Measurements from ENCODE around the gene PROM1.

PROM1 gene

GRCh38 chr4:16034010-16034748 is 49.6 kb downstream of the PROM1 start:
- Histone ChIP-seq H3K9ac (ENCODE audit: low read depth, low read length) (no peak overlapping the region), H2AFZ (ENCODE audit: low read depth, low read length) (no peak overlapping the region), H3K27me3 (ENCODE audit: insufficient read depth, low read length, poor library complexity) (peaks cover 6% of the 10 kb centered on the region), H4K20me1 (ENCODE audit: insufficient read depth, low read length) (no peaks in the 10 kb centered on the region), H3K4me2 (ENCODE audit: insufficient read depth, low read length) (no peak overlapping the region), H3K9me3 (ENCODE audit: insufficient read depth, low read length, severe bottlenecking) (no peaks in the 10 kb centered on the region), H3K79me2 (ENCODE audit: insufficient read depth, low read length) (no peaks in the 10 kb centered on the region), H3K27ac (ENCODE audit: low read length) (no peak overlapping the region), H3K36me3 (ENCODE audit: insufficient read depth, low read length) (no peaks in the 10 kb centered on the region), H3K4me3 (ENCODE audit: low read depth in 1 of 2, low read length in 2 of 2) (no peak overlapping the region), H3K4me1 (ENCODE audit: insufficient read depth, low read length) (no peaks in the 10 kb centered on the region)
- no peak for ATAC-seq (ENCODE audit: insufficient read depth, low read depth)
- TF ChIP-seq EZH2 (IDR thresholded peaks at IDR 0.05; ENCODE audit: borderline replicate concordance, low read depth, low read length, severe bottlenecking) = no peak
- TF ChIP-seq, protein P1, sequence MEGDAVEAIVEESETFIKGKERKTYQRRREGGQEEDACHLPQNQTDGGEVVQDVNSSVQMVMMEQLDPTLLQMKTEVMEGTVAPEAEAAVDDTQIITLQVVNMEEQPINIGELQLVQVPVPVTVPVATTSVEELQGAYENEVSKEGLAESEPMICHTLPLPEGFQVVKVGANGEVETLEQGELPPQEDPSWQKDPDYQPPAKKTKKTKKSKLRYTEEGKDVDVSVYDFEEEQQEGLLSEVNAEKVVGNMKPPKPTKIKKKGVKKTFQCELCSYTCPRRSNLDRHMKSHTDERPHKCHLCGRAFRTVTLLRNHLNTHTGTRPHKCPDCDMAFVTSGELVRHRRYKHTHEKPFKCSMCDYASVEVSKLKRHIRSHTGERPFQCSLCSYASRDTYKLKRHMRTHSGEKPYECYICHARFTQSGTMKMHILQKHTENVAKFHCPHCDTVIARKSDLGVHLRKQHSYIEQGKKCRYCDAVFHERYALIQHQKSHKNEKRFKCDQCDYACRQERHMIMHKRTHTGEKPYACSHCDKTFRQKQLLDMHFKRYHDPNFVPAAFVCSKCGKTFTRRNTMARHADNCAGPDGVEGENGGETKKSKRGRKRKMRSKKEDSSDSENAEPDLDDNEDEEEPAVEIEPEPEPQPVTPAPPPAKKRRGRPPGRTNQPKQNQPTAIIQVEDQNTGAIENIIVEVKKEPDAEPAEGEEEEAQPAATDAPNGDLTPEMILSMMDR (IDR thresholded peaks at IDR 0.05; ENCODE audit: borderline replicate concordance, extremely low read depth, low read length, poor library complexity, severe bottlenecking) = no peak
- DNase-seq = no peak

- Histone ChIP-seq H3K4me1 (ENCODE audit: insufficient read depth, low read length) (no peaks in the 10 kb centered on the region), H3K9ac (ENCODE audit: low read depth, low read length) (no peak overlapping the region), H3K36me3 (ENCODE audit: insufficient read depth, low read length) (no peaks in the 10 kb centered on the region), H4K20me1 (ENCODE audit: insufficient read depth, low read length) (no peaks in the 10 kb centered on the region), H2AFZ (ENCODE audit: low read depth, low read length) (no peak overlapping the region), H3K9me3 (ENCODE audit: insufficient read depth, low read length, severe bottlenecking) (no peaks in the 10 kb centered on the region), H3K27me3 (ENCODE audit: insufficient read depth, low read length, poor library complexity) (peaks cover 9% of the 10 kb centered on the region), H3K4me3 (ENCODE audit: low read depth in 1 of 2, low read length in 2 of 2) (no peak overlapping the region), H3K4me2 (ENCODE audit: insufficient read depth, low read length) (no peak overlapping the region), H3K27ac (ENCODE audit: low read length) (no peak overlapping the region), H3K79me2 (ENCODE audit: insufficient read depth, low read length) (no peaks in the 10 kb centered on the region)
- ATAC-seq (ENCODE audit: insufficient read depth, low read depth) = no peak
- no peak for TF ChIP-seq EZH2 (IDR thresholded peaks at IDR 0.05; ENCODE audit: borderline replicate concordance, low read depth, low read length, severe bottlenecking)
- TF ChIP-seq, protein P1 (IDR thresholded peaks at IDR 0.05; ENCODE audit: borderline replicate concordance, extremely low read depth, low read length, poor library complexity, severe bottlenecking) = no peak
- no peak for DNase-seq
These were observed 51.4 kb downstream of the PROM1 start for GRCh38 chr4:16032396-16032770.

GRCh38 chr4:16031546-16032395 is 52.1 kb downstream of the PROM1 start:
- no peaks in the 10 kb centered on the region for H3K4me1 ChIP-seq (ENCODE audit: insufficient read depth, low read length)
- H3K4me2 ChIP-seq (ENCODE audit: insufficient read depth, low read length) = no peak overlapping the region
- no peaks in the 10 kb centered on the region for H4K20me1 ChIP-seq (ENCODE audit: insufficient read depth, low read length)
- no peak for DNase-seq
- no peak overlapping the region for H3K27ac ChIP-seq (ENCODE audit: low read length)
- H3K9ac ChIP-seq (ENCODE audit: low read depth, low read length) = no peak overlapping the region
- H3K79me2 ChIP-seq (ENCODE audit: insufficient read depth, low read length) = no peaks in the 10 kb centered on the region
- no peak overlapping the region for H2AFZ ChIP-seq (ENCODE audit: low read depth, low read length)
- no peak overlapping the region for H3K4me3 ChIP-seq (ENCODE audit: low read depth in 1 of 2, low read length in 2 of 2)
- H3K36me3 ChIP-seq (ENCODE audit: insufficient read depth, low read length) = no peaks in the 10 kb centered on the region
- TF ChIP-seq EZH2 (IDR thresholded peaks at IDR 0.05; ENCODE audit: borderline replicate concordance, low read depth, low read length, severe bottlenecking) = no peak
- TF ChIP-seq, protein P1 (IDR thresholded peaks at IDR 0.05; ENCODE audit: borderline replicate concordance, extremely low read depth, low read length, poor library complexity, severe bottlenecking) = no peak
- no peaks in the 10 kb centered on the region for H3K9me3 ChIP-seq (ENCODE audit: insufficient read depth, low read length, severe bottlenecking)
- no peak for ATAC-seq (ENCODE audit: insufficient read depth, low read depth)
- peaks cover 9% of the 10 kb centered on the region for H3K27me3 ChIP-seq (ENCODE audit: insufficient read depth, low read length, poor library complexity)

All from DND-41 (cell line).